HS-5 (cell line): ENCODE results near the gene GPRC6A.

ENCODE experiments used
- DNase-seq: peaks from one replicate; pipeline ENCODE4 v3.0.0-alpha.2; 2012; ENCODE audit warnings: low read depth

The GPRC6A gene

GRCh38 chr6:116783852-116784251, 45.0 kb downstream of the GPRC6A start:
- no peak for DNase-seq

- DNase-seq: no peak
Measured at GRCh38 chr6:116779573-116780164, 49.2 kb downstream of the GPRC6A start.

GRCh38 chr6:116773886-116774285, 55.0 kb downstream of the GPRC6A start:
- no peak for DNase-seq

GRCh38 chr6:116772450-116772849, 56.4 kb downstream of the GPRC6A start:
- DNase-seq: no peak

GRCh38 chr6:116767715-116768114, 61.2 kb downstream of the GPRC6A start:
- DNase-seq: no peak

GRCh38 chr6:116766506-116767176, 62.2 kb downstream of the GPRC6A start:
- DNase-seq: no peak

- DNase-seq: no peak
Measured at GRCh38 chr6:116764961-116765841, 63.7 kb downstream of the GPRC6A start, which contains the start of gene FAM162B. Gene FAM162B, minus strand, starts transcription at chr6:116765719. Its CDS starts 143 bp downstream, at chr6:116765576.

- no peak for DNase-seq
Measured at GRCh38 chr6:116764629-116764960, 64.3 kb downstream of the GPRC6A start.

- no peak for DNase-seq
Measured at GRCh38 chr6:116763906-116764628, 64.8 kb downstream of the GPRC6A start.

- DNase-seq: no peak
Measured at GRCh38 chr6:116763048-116763447, 65.8 kb downstream of the GPRC6A start.

- DNase-seq: no peak
Measured at GRCh38 chr6:116762235-116762634, 66.6 kb downstream of the GPRC6A start.

GRCh38 chr6:116761779-116762178, 67.1 kb downstream of the GPRC6A start:
- DNase-seq: no peak

GRCh38 chr6:116745176-116745575, 83.7 kb downstream of the GPRC6A start:
- no peak for DNase-seq
